ENCODE measurements around the gene SPP1.
A peak's percentile ranks its signal among the peaks of the same experiment; 100 is the strongest.
"Not testable (repeated sequence)": the region's sequence is repeated elsewhere in the genome, so short reads cannot be mapped to it uniquely, and the experiment has no call there.

SPP1 gene

GRCh38 chr4:87989765-87990164 lies 14.3 kb downstream of the SPP1 start:
- DNase-seq (ENCODE audit: low spot score), result no peak

DNA sequence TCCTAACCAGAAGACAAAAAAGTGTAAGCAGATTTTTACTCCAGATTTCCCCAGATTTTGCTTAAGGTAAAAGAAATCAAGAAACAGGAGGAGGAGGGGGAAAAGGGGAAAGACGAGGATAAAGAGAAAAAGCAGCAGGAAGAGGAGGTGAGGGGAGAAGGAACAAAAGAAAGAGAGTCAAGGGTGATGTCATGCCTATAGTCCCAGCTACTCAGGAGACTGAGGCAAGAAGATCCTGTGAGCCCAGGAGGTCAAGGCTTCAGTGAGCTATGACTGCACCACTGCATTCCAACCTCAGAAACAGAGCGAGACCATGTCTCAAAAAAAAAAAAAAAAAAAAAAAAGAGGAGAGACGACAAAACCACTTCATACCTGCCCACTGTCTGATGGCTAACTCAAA lies 19.9 kb downstream of the SPP1 start:
- no peak for DNase-seq (ENCODE audit: low spot score)

- not testable (repeated sequence) for DNase-seq (ENCODE audit: low spot score)
Measured at GRCh38 chr4:87999191-87999691, 23.7 kb downstream of the SPP1 start.

- no peak for DNase-seq (ENCODE audit: low spot score)
Measured at GRCh38 chr4:88001871-88002270, 26.4 kb downstream of the SPP1 start.

DNA sequence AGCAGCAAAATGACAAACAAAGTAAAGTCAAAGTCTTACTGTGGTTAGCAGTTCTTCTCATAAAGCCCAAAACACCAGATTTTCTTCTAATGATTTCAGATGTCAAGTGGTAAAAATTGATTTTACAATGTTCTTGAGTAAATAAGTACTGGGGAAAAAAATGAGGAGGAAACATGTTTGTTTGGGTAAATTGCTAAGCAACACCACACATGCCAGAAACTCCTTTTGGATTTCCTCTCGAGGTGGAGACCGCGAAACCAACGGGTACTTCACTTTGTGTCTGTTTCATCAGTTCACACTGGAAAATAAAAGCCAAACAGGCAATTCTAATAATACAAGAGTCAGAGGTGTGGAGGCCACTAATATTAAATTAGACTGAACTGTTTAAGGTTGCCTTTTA lies 27.3 kb downstream of the SPP1 start:
- no peak for DNase-seq (ENCODE audit: low spot score)

DNA sequence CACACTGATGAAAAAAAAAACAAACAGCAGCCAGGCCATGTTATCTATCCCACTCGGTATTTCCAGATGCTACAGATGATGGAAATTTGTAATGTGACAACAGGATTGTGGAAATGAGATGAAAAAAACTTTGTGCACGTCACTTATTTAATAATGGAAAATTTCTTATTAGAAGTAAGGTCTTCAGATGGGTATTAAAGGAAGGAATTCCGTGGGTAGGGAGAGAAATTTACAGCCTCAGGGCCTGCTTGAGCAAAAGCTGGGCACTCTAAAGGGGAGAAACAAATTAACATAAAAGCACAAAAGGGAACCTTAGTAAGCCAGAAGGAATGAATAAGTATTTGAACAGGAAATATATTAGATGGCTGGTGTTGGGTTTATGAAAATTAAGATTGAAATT lies 27.7 kb downstream of the SPP1 start:
- DNase-seq (ENCODE audit: low spot score), result no peak

DNA sequence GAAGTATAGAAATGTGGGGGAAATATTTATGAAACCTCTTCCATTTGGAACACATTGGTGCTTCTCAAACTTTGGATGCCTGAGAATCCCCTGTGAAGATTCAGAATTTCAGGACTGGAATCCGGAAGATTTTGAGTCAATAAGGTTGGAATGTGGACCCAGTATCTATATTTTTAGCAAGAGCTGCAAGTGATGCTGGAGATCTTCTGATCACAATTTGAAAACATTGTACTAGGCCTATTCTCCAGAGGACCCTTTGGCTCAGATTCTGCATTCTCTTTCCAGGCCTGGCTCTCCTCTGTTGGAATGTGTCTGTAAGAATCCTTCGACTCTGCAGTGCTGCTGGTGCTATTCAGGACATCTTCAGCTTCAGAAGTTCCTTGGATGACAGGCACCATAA lies 29.6 kb downstream of the SPP1 start:
- no peak for DNase-seq (ENCODE audit: low spot score)

DNA sequence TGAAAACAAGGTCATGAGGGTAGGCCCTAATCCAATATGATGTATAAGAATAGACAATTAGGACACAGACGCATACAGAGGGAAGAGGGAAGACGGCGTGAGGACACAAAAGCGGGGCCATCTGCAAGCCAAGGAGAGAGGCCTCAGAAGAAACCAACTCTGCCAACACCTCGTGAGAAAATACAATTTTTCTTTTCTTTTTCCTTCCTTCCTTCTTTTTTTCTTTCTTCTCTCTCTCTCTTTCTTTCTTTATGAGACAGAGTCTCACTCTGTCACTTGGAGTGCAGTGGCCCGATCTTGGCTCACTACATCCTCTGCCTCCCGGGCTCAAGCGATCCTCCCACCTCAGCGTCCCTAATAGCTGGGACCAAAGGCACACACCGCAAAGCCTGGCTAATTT lies 30.4 kb downstream of the SPP1 start:
- no peak for DNase-seq (ENCODE audit: low spot score)

- no peak for DNase-seq (ENCODE audit: low spot score)
Measured at GRCh38 chr4:88006956-88007303, 31.4 kb downstream of the SPP1 start.

GRCh38 chr4:88007304-88008121 lies 32.0 kb downstream of the SPP1 start, which contains the start of gene PKD2:
PKD2 (plus strand) TSS chr4:88007635; CDS start chr4:88007734, 99 bp downstream.
- peak; percentile 43 for DNase-seq (ENCODE audit: low spot score)

DNA sequence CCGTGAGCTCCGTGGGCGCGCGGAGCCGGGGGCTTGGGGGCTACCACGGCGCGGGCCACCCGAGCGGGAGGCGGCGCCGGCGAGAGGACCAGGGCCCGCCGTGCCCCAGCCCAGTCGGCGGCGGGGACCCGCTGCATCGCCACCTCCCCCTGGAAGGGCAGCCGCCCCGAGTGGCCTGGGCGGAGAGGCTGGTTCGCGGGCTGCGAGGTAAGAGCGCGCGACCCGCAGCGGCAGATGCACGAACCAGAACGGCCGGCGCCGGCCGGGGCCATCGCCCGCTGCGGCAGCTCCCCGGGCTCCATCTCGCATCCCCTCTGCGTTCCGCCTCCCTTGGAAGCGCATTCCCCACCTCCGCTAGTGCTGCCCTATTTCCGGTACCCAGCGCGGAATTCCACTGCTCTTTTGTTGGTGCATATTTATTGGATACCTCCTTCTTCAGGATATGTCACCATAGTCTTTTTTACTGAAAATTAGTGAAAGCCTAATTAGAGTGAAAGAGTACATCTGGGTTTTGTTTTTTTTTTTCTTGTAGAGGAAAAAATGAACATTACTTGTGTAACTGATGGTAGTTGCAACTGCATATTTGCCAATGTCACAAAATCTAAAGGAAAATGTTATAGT lies 32.7 kb downstream of the SPP1 start:
- peak; percentile 39 for DNase-seq (ENCODE audit: low spot score)

GRCh38 chr4:88008743-88009171 lies 33.2 kb downstream of the SPP1 start:
- DNase-seq (ENCODE audit: low spot score), result no peak

DNA sequence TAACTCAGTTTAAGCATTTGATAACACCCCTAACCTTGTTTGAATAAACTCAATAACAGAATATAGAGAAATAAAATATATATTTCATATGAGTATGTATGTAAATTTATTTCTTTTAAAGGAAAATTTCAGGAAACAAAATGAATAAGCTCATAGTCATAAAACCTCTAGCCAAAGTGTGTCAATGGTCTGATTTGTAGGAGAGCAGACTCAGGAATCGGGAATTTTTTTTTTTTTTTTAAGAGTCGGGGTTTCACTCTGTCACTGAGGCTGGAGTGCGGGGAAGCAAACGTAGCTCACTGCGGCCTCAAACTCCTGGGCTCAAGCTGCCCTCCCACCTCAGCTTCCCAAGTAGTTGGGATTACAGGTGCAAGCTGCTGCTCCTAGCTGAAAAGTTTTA lies 34.4 kb downstream of the SPP1 start:
- DNase-seq (ENCODE audit: low spot score), result no peak

DNA sequence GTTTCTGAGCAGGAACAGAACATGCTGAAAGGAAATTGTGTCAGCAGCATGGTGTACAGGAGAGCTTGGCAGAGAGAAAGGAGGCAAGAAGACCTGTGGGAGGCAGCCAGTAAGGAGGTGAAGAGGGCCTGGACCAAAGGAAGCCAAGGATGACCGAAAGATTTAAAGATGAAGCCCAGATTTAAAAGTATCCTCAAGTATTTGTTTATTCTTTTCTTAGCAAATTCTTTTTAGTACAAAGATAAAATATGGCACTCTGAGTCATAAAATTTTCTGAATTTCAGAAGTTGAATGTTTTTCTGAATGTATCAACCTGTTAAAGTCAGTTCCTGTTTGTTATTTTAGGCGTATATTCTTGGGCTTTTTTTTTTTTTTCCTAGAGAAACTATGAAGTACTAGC lies 35.5 kb downstream of the SPP1 start:
- no peak for DNase-seq (ENCODE audit: low spot score)

GRCh38 chr4:88012647-88013046 lies 37.1 kb downstream of the SPP1 start:
- DNase-seq (ENCODE audit: low spot score), result no peak

- no peak for DNase-seq (ENCODE audit: low spot score)
Measured at GRCh38 chr4:88014386-88014905, 38.9 kb downstream of the SPP1 start.

- DNase-seq (ENCODE audit: low spot score), result no peak
Measured at GRCh38 chr4:88015659-88016295, 40.3 kb downstream of the SPP1 start.

GRCh38 chr4:88017516-88018297 lies 42.2 kb downstream of the SPP1 start:
- DNase-seq (ENCODE audit: low spot score), result no peak

DNA sequence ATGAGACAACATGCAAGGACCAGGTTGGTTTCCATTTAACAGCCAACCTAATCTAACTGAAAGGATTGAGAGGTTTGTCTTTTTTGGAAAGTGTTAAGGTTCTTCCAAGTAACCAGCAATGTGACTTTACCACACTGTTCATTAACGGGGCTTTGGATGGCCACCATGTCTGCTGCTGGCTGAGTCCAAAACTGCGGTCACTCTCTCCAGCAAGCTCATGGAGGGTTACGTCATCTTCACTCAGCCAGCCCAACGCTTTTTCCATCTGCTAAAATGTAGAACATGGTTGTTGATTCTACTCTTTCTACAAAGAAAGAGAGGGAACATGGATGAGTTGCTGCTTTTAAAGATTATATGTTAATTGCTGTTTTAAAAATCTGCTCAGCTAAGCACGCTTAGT lies 43.0 kb downstream of the SPP1 start:
- DNase-seq (ENCODE audit: low spot score), result no peak

DNA sequence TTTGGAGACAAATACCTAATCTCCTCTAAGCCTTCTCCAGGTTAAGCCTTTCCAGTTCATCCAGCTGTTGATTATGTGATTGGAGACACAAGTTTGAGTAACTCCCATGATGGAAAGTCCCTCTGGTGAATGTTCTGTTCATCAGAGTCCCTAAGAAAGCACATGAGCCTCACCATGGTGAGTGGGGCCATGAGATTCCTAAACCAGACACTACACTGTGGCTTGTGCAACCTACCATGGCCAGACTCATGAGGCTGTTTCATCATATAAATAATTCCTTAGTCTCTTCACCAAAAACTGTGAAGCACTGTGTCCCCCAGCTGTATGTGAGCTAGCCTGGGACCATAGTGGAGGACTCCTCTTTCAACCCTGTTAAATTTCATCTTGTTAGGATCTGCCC lies 46.3 kb downstream of the SPP1 start:
- no peak for DNase-seq (ENCODE audit: low spot score)

DNA sequence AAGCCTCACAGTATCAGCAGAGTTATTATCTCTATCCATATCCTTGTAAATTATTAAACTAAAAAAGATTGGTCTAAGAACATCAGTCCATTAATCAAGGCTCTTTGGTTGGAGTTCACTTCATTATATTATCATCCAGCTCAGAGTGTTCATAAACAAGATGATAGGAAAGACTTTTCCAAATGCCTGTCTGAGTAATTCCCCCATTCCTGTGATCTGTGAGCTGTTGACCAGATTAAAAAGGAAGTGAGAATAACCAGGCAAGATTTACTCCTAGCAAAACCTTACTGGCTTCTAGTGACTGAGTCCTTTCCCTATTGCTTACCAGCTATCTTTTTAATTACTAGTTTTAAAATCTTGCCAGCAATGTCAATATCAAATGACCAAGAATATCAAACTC lies 46.8 kb downstream of the SPP1 start:
- DNase-seq (ENCODE audit: low spot score), result no peak

All from SW480 (cell line).